Measurements from ENCODE around the gene LTB4R.

- TF ChIP-seq TAF1 (IDR thresholded peaks at IDR 0.05; ENCODE audit: borderline replicate concordance, insufficient read depth, low read length) (no peak), REST (IDR thresholded peaks at IDR 0.05; ENCODE audit: insufficient read depth in 1 of 2, low read depth in 2 of 2, low read length in 2 of 2) (no peak), POLR2AphosphoS5 (IDR thresholded peaks at IDR 0.05; ENCODE audit: low read depth, low read length) (no peak)
Measured at GRCh38 chr14:24355009-24355408, 43.7 kb downstream of the LTB4R start.

All from PFSK-1 (cell line).